HG03097 (cell line): Measurements from ENCODE around the gene C11orf58.

Source experiments
- ATAC-seq: cut with Tn5 transposase; IDR thresholded peaks from one replicate; pipeline ENCODE4 v1.9.1; 2021; ENCODE audit not compliant: unreplicated experiment, low FRiP score

Gene C11orf58

DNA sequence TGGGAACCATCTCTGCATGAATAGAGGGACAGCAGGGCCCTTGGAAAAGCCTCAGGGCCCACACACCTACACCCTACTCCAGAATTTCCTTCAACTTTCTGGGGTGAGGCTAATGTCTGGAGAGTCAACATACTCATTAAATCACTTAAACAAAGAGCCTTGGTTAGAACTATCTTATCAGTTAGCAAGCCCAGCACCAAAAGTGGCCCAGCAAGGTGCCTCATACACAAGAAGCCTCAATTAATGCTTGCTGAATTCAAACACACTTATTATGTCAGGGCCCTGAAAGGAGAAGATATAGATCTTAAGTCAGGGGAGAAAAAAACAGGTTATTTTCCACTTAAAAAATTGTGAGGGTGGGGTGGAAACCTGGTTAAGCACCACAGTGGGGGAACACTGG, 61.4 kb downstream of the C11orf58 start:
- no peak for ATAC-seq

DNA sequence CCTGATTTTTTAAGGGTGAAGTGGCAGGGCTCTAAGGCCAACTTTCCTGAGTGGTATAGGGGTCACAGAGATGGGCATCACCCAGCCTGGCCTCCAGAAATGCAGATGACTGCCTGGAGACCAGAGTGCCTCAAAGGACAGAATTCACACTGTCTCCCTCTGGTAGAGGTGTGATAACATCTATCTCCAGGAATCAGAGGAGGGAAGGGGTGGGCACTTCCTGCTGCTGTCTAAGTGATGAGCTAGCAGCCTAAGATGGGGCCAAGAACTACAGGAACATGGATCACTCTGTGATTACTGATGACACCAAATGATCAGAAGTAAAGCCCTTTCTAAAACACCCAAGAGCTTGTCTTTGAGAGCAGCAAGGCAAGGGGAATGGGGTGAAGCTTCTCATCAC, 61.9 kb downstream of the C11orf58 start:
- ATAC-seq: no peak

DNA sequence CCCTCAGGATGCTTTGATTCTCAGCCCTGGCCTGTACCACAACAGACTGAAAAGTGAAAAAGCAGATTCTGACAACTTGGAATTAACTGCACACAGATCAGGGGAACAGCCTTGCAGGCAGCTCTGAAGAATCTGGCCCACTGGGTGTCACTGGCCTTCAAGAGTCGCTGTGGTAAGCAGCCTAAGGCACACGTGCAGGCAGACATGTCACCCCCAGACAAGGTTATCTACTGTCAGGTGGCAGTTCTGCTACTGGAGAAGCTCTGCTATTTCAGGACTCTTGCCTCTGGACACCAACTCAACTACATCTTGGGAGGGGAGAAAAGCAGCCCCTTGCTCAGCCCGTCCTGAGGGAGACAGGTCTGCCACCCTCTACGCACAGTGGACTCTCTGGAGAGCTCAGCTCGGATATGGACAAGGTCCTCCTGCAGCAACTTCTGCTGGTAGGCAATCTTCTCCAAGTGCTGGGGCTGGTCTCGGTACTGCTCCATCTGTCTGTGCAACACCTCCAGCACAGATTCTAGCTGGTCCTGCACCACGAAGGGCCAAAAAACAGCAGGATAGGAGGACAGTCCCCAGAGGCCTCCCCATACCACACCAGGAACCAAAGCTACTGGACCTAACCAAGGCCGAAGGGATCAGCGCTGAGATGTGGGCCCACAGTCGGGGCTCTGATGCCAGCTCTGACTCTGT, 63.0 kb downstream of the C11orf58 start:
- ATAC-seq: no peak

DNA sequence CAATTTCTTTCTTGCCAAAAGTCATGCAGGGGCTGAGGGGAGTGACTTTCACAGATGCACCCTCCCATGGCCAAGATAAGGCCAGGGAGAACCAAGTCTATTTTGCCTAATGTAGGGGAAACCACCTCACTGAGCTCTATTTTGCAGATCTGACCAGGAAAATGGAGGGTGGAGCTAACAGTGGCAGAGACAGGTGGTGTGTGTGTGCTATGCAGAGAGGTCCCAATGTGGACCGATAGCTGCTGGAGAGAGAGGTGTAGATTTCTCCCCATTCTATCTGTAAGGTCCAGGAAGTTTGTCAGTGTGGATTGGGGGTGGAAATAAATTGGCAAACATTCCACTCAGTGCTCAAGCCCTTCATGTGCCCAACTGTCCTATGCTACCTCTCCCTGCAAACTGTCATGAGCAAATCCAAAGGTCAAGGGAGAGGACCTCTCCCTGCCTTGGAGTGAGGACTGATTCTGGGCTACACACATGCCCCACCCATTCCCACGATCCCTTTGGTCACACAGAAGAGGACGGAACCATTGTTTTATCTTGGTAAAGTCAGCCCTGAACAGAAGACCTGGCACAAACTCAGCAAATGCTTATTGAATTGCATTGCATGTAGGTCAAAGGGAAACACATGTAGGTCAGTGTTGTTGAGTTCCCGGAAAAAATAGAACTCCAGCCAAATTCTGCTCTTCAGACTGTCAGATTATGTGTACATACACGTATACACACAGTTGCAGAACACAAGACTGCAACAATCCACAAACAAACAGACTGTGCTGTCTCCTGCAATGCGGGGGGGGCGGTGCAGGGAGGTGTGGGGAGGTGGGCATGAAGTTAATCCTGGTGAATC, 65.9 kb downstream of the C11orf58 start:
- no peak for ATAC-seq

DNA sequence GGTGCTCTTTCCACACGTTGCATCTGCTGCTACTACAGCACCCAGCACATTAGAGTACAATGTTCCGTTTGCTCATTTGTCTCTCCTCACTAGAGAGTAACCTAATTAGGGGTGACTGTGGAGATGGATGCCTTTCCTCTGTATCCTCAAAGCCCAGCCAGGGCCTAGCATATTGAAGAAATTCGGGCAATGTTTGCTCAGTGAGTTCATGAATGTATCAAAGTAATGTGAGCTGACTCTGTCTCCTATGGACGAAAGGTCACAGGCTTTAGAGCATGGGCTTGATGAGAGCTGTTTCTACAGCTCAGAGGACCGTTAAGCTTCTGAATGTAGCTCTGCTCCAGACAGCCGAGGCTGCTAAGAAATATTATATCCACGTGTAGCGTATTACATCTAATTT, 67.5 kb downstream of the C11orf58 start:
- no peak for ATAC-seq

DNA sequence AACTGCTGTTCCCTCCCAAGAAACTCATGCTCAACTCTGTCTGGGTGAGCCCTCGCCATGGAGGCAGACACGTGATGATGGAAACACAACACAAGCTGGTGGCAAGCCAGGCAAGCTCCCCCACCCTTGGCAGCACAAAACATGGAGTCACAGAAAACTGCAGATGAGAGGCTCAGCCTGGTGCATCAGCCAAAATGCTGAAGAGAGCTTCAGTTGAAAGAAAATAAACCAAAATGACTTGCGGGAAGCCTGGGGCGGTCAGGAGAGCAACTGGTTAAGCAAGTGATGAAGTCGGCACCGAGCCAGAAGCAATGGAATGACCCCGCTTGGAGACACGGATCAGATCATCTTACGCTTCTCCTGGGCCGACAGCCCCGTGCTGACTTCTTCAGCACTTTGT, 68.3 kb downstream of the C11orf58 start:
- ATAC-seq: no peak

DNA sequence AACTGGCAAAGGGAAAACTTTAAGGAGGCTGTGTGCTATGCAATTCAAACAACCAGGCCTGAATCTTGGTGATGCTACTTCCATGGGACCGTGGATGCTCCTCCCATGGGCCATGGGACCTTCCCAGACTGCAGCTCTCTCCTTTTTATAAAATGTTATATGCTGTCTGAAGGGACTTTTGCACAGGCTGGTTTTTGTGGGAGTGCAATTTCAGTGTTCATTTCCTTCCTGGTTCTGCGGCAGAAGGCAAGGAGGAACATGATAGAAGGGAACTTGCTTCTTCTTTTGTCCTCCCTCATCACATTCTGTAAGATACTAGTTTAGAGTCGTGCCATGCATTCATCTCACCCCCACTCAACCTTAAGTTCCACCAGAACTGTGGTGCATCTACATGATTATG, 68.9 kb downstream of the C11orf58 start:
- ATAC-seq: no peak
